ENCODE measurements around the gene SUPT5H. TPM values are rescaled to one million over a fixed set of nuclear protein-coding genes. Genes with fewer than 3 reads are reported as not detected.

SUPT5H gene
- total RNA-seq, 1 experiment from 2014 or later = 100 TPM

- peaks cover 62% of the 10 kb centered on the region for H3K4me1 ChIP-seq (replicated peaks)
- H3K36me3 ChIP-seq = peaks cover 18% of the 10 kb centered on the region
- peak overlapping the region; percentile 81 for H3K4me3 ChIP-seq
- H3K27me3 ChIP-seq (replicated peaks) = no peaks in the 10 kb centered on the region
- DNase-seq (ENCODE audit: low read depth in 1 of 2, low spot score in 2 of 2) = no peak
- H3K27ac ChIP-seq = no peak overlapping the region
- H3K9me3 ChIP-seq (replicated peaks) = no peaks in the 10 kb centered on the region
Measured at GRCh38 chr19:39405958-39406655, 39.3 kb upstream of the SUPT5H start.

GRCh38 chr19:39406656-39407409, 38.5 kb upstream of the SUPT5H start, which contains the start of gene ZFP36:
Gene ZFP36 (plus strand): TSS chr19:39406847. CDS start chr19:39406905, 58 bp downstream.
- H3K27me3 ChIP-seq (replicated peaks) = no peaks in the 10 kb centered on the region
- H3K9me3 ChIP-seq (replicated peaks) = no peaks in the 10 kb centered on the region
- H3K4me1 ChIP-seq (replicated peaks) = peaks cover 62% of the 10 kb centered on the region
- peak within 1 kb of the TSS; percentile 81 for H3K4me3 ChIP-seq
- H3K27ac ChIP-seq = peak within 1 kb of the TSS; percentile 62
- peak; percentile 76 to 82 for DNase-seq (ENCODE audit: low read depth in 1 of 2, low spot score in 2 of 2)
- H3K36me3 ChIP-seq = peaks cover 18% of the 10 kb centered on the region

- DNase-seq (ENCODE audit: low read depth in 1 of 2, low spot score in 2 of 2) = no peak
- Histone ChIP-seq H3K9me3 (replicated peaks) (no peaks in the 10 kb centered on the region), H3K27me3 (replicated peaks) (no peaks in the 10 kb centered on the region), H3K4me3 (peak overlapping the region; percentile 81), H3K36me3 (peaks cover 18% of the 10 kb centered on the region), H3K4me1 (replicated peaks) (peaks cover 57% of the 10 kb centered on the region), H3K27ac (peak overlapping the region; percentile 62)
Measured at GRCh38 chr19:39407410-39407659, 38.0 kb upstream of the SUPT5H start.

- DNase-seq (ENCODE audit: low read depth in 1 of 2, low spot score in 2 of 2) = peak in 1 of 2 experiments; percentile 46
- H3K27ac ChIP-seq = no peak overlapping the region
- H3K36me3 ChIP-seq = peaks cover 21% of the 10 kb centered on the region
- H3K9me3 ChIP-seq (replicated peaks) = no peaks in the 10 kb centered on the region
- H3K4me3 ChIP-seq = peak overlapping the region; percentile 81
- no peaks in the 10 kb centered on the region for H3K27me3 ChIP-seq (replicated peaks)
- peaks cover 52% of the 10 kb centered on the region for H3K4me1 ChIP-seq (replicated peaks)
Measured at GRCh38 chr19:39407660-39408391, 37.6 kb upstream of the SUPT5H start.

- H3K4me3 ChIP-seq = peak overlapping the region; percentile 81; the same call in 1 of the 2 replicates
- no peak overlapping the region; the same call in 1 of the 2 replicates for H3K27ac ChIP-seq
- H3K9me3 ChIP-seq (replicated peaks) = no peaks in the 10 kb centered on the region
- peaks cover 45% of the 10 kb centered on the region for H3K4me1 ChIP-seq (replicated peaks)
- no peaks in the 10 kb centered on the region for H3K27me3 ChIP-seq (replicated peaks)
- H3K36me3 ChIP-seq = peaks cover 24% of the 10 kb centered on the region
- no peak for DNase-seq (ENCODE audit: low read depth in 1 of 2, low spot score in 2 of 2)
Measured at GRCh38 chr19:39408392-39409207, 36.8 kb upstream of the SUPT5H start.

- Histone ChIP-seq H3K9me3 (replicated peaks) (no peaks in the 10 kb centered on the region), H3K27ac (peak overlapping the region; percentile 91), H3K27me3 (replicated peaks) (no peaks in the 10 kb centered on the region), H3K4me1 (replicated peaks) (peaks cover 45% of the 10 kb centered on the region), H3K36me3 (peaks cover 30% of the 10 kb centered on the region), H3K4me3 (peak overlapping the region; percentile 49)
- peak; percentile 54 to 73 for DNase-seq (ENCODE audit: low read depth in 1 of 2, low spot score in 2 of 2)
Measured at GRCh38 chr19:39409208-39410016, 36.0 kb upstream of the SUPT5H start.

GRCh38 chr19:39410017-39410830, 35.2 kb upstream of the SUPT5H start:
- peak in 1 of 2 experiments; percentile 67 for DNase-seq (ENCODE audit: low read depth in 1 of 2, low spot score in 2 of 2)
- H3K9me3 ChIP-seq (replicated peaks) = no peaks in the 10 kb centered on the region
- H3K4me3 ChIP-seq = peak overlapping the region; percentile 49
- peaks cover 38% of the 10 kb centered on the region for H3K36me3 ChIP-seq
- peak overlapping the region; percentile 91 for H3K27ac ChIP-seq
- peaks cover 53% of the 10 kb centered on the region for H3K4me1 ChIP-seq (replicated peaks)
- H3K27me3 ChIP-seq (replicated peaks) = no peaks in the 10 kb centered on the region

- Histone ChIP-seq H3K36me3 (peaks cover 44% of the 10 kb centered on the region), H3K27ac (no peak overlapping the region), H3K27me3 (replicated peaks) (no peaks in the 10 kb centered on the region), H3K4me1 (replicated peaks) (peaks cover 53% of the 10 kb centered on the region), H3K9me3 (replicated peaks) (no peaks in the 10 kb centered on the region), H3K4me3 (no peak overlapping the region)
- no peak for DNase-seq (ENCODE audit: low read depth in 1 of 2, low spot score in 2 of 2)
Measured at GRCh38 chr19:39410831-39411080, 34.6 kb upstream of the SUPT5H start.

GRCh38 chr19:39411081-39411831, 34.1 kb upstream of the SUPT5H start:
- peaks cover 52% of the 10 kb centered on the region for H3K4me1 ChIP-seq (replicated peaks)
- peaks cover 49% of the 10 kb centered on the region for H3K36me3 ChIP-seq
- no peak overlapping the region for H3K4me3 ChIP-seq
- no peak overlapping the region for H3K27ac ChIP-seq
- H3K27me3 ChIP-seq (replicated peaks) = no peaks in the 10 kb centered on the region
- H3K9me3 ChIP-seq (replicated peaks) = no peaks in the 10 kb centered on the region
- no peak for DNase-seq (ENCODE audit: low read depth in 1 of 2, low spot score in 2 of 2)

GRCh38 chr19:39411832-39412099, 33.6 kb upstream of the SUPT5H start:
- Histone ChIP-seq H3K9me3 (replicated peaks) (no peaks in the 10 kb centered on the region), H3K27ac (no peak overlapping the region), H3K4me3 (peak overlapping the region; percentile 9), H3K4me1 (replicated peaks) (peaks cover 50% of the 10 kb centered on the region), H3K27me3 (replicated peaks) (no peaks in the 10 kb centered on the region), H3K36me3 (peaks cover 53% of the 10 kb centered on the region)
- peak in 1 of 2 experiments; percentile 93 for DNase-seq (ENCODE audit: low read depth in 1 of 2, low spot score in 2 of 2)

GRCh38 chr19:39412100-39412866, 33.1 kb upstream of the SUPT5H start, which contains the start of gene PLEKHG2:
Gene PLEKHG2 (plus strand): TSS chr19:39412669. CDS start chr19:39414087, 1,418 bp downstream.
- H3K4me3 ChIP-seq = peak within 1 kb of the TSS; percentile 68
- H3K36me3 ChIP-seq = peaks cover 54% of the 10 kb centered on the region
- H3K27me3 ChIP-seq (replicated peaks) = no peaks in the 10 kb centered on the region
- peaks cover 50% of the 10 kb centered on the region for H3K4me1 ChIP-seq (replicated peaks)
- H3K9me3 ChIP-seq (replicated peaks) = no peaks in the 10 kb centered on the region
- H3K27ac ChIP-seq = peak within 1 kb of the TSS; percentile 80
- peak; percentile 99 to 100 for DNase-seq (ENCODE audit: low read depth in 1 of 2, low spot score in 2 of 2)

Measured in SJSA1 (cell line).